Measurements from ENCODE around the gene SLC17A8. TPM values are rescaled to one million over a fixed set of nuclear protein-coding genes. Genes with fewer than 3 reads are reported as not detected.
"Not testable (repeated sequence)": the region's sequence is repeated elsewhere in the genome, so short reads cannot be mapped to it uniquely, and the experiment has no call there.

Gene SLC17A8
- total RNA-seq, 1 experiment from 2014 or later: not detected

DNA sequence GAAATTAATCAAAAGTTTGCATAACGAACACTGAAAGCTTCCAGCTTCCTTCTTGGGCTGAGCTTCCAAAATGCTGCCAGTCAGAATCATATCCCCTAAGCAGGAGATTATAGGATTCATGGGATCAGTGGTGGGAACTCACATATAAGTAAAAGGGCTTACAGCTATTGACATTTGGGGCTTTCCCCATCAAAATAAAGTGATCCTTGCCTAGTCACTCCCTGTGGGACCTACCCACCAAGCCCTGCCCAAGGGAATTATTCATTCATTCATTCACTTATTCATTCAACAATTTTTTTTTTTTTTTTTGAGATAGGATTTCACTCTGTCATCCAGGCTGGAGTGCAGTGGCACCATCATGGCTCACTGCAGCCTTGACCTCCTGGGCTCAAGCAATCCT, 69.3 kb downstream of the SLC17A8 start:
- DNase-seq (ENCODE audit: low spot score): no peak

DNA sequence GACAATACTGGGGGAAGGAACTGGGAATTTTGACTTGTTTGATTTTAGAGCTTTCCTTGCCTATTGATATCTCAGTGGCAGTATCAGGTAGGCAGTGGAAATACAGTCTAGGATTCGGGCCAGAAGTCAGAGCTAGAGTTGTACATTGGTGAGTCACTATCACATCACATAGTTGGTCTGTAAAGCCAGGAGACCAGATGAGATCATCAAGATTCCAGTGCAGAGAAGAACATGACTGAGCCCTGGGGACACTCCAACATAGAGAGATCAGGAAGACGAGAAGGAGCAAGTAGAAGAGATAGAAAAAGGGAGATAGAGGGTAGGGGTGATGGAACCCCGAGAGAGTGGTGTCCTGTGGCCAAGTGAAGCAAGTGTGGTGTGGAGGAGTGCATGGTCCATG, 70.2 kb downstream of the SLC17A8 start:
- DNase-seq (ENCODE audit: low spot score): peak; percentile 23

DNA sequence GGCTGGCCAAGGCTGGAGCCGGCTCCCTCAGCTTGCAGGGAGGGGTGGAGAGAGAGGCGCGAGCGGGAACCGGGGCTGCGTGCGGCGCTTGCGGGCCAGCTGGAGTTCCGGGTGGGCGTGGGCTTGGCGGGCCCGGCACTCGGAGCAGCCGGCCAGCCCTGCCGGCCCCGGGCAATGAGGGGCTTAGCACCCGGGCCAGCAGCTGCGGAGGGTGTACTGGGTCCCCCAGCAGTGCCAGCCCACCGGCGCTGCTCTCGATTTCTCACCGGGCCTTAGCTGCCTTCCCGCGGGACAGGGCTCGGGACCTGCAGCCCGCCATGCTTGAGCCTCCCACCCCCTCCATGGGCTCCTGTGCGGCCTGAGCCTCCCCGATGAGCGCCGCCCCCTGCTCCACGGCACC, 73.4 kb downstream of the SLC17A8 start:
- DNase-seq (ENCODE audit: low spot score): not testable (repeated sequence)

DNA sequence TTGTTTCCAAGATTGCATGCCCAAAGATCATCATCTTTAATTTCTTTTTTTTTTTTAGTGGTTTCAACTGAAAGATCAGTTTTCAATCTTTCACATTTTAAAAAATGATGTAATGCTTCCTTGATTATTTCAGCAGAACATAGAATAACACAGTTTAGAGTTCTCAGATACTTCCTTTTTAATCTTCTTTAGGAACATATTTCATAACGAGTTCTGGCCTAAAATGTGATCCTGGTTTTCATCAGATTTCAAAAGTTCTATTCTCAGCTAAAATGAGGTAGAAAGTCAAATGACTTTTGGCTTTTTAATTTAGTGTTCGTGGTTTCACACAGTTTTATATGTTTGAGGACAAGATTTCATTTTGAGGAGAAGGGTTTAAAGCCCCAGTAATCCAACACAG, 76.8 kb downstream of the SLC17A8 start:
- DNase-seq (ENCODE audit: low spot score): no peak

DNA sequence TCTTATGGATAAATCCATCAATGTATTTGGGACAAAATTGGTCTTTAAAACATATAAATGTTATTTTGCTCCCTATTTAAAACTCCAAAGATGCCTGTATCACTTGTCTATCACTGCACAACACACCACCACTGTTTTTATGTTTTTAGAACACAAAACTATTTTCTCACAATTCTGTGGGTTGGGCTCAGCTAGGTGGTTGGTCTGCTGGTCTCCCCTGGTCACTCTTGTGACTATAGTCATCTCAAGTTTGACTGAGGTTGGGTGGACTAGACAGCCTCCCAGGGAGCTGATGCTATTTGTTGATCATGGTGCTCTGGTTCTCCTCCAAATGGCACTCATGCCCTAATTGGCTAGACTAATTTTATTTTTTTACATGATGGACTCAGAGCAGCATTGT, 77.3 kb downstream of the SLC17A8 start:
- DNase-seq (ENCODE audit: low spot score): no peak

DNA sequence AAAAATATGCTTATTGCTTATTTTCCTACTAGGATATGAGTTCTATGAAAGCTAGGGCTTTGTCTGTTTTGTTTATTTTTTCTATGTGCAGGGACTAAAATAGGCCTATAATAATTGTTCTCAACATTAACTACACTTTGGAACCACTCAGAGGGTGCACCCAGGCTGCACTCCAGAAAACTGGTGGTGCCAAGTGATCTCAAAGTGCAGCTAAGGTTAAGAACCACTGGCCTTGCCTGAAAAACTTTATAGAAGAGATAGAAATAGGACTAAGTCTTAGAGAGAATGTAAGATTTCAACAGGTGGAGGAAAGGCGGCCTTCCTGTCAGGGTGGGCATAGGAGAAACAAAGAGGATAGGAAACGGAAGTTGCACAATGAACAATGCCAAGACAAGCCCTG, 79.1 kb downstream of the SLC17A8 start:
- DNase-seq (ENCODE audit: low spot score): no peak

DNA sequence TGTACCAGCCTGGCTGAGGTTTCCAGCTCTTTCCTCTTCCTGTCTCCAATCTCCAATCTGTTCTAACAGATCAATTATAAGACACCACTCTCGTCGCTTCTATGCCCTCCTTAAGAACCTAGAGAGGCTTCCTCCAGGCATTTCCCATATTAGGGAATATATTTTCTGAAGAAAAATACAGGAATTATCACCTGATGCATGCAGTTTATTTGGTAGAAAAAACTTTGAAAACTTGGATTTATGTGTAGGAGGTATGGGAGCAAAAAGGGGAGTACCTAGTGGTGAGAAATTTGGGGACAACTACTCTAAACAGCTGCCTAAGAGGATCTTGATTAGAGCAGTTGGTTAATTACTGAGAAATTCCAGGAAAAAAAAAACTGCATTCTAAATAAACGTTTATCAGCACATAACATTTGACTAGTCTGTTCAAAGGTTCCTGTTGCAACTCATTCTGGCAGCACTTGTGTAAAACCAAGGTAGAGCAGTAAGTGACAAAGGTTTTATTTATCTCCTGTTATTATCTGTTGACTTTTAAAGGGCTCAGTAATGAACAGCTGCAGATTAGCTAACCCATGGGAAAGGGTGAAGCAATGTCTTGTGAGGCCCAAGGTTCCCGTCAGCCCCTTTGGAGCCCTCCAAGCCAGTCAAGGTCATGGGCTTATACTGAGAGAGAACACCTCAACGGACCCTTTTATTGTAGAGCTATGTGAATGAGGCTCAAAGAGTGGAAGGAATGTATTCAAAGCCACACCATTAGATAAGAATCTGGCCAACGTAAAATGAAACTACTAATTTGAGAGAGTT, 80.4 kb downstream of the SLC17A8 start:
- DNase-seq (ENCODE audit: low spot score): peak; percentile 55

DNA sequence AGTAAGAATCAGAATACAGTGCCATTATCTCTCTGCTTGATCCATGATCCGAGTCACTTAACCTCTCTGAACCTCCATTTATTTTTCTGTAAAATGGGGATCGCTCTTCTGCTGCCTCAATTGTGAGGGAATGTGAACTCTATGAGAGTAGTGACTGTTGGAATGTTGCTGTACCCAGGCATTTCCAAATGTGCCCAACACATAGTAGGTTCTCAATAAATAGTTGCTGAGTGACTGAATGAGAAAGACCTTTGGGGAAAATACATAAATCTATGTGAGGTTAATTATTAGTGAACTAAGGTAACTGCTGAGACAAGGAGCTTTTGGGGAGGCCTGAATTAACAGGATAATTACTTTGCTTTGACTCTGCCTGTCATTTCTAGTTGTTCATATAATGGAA, 82.9 kb downstream of the SLC17A8 start:
- no peak for DNase-seq (ENCODE audit: low spot score)

DNA sequence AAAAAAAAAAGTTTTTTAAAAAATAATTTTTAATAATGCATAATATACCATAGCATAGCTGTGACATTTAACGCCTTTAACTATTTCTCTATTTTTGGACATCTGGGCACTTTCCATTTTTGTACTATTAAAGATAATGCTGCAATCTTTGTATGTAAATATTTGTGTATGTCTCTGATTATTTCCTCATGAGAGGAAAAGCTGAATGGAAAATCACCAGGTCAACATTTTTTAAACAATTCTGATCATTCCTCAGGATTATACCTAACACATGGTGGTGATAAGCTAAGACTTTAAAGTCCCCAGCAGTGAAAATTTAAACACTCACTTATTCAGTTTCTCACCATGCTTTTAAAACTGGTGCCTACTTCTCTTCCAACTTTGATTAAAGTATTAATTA, 85.5 kb downstream of the SLC17A8 start:
- no peak for DNase-seq (ENCODE audit: low spot score)

DNA sequence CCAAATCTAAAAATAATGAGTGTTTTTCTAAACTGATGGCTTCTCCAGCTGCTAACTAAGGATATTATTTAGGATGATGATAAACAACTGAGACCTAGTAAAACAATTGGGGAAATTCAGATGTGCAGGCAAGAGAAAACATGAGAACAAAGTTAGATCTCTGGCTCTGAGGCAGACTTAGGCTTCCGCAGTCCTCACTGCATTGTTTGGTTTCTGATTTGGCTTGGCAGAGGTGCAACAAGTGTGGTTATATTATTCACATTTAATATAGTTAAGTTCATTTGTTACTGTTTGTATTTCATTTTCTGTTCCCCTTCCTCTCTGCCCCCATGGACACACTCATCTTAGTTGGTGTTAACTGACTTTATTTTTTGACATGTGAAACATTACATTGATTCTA, 86.6 kb downstream of the SLC17A8 start:
- DNase-seq (ENCODE audit: low spot score): no peak

DNA sequence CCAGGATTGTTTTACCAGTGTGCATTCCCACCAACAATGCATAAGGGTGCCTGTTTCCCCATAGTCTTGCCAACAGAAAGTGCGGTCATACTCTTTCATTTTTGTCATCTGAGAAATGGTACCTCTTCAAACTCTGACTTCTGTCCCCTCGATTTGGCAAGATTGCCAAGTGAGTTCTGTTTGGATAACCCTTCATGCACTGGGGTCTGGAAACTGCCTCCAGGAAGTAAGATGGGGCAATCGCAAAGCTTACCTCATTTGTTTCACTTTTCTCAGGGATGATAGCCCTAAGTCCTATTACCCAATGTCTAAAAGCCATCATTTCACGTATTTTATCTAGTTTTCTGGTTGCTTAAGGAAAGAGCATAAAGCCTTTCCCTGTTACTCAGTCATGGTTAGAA, 88.2 kb downstream of the SLC17A8 start:
- no peak for DNase-seq (ENCODE audit: low spot score)

DNA sequence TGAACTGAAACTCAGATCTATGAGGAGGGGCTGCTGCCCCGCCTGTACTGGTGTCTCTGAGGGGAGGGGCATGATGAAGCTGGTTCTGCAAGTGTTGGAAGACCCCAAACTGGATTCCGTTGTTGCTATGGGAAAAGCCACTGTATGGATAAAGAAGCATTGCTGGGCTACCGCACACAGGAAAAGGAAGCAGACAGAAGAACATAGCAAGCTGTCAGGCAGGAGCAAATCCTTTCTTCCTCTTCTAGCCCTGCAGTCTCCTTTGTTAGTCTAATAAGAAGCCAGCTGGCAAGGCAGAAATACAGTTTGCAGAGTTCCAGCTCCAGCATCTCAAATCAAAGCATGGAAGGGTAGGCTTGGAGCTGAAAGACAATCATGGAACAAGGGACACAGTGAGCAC, 90.5 kb downstream of the SLC17A8 start:
- no peak for DNase-seq (ENCODE audit: low spot score)

DNA sequence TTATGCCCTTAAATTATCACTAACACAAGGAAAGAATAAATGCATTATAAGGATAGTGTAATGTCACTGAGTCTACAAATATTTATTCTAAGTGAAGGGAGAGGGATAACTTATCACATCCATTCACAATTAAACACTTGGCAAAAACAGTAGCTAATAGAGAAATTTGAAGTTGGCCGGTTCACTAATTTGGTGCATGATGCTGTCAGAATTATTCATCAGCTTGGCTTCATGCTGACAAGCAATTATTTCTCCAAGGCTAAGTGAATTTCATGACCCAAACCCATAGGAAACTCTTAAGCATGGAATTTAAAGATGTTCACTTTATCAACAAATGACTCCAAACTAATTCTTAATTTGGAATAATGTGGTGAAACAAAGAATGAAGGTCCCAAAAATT, 91.8 kb downstream of the SLC17A8 start:
- no peak for DNase-seq (ENCODE audit: low spot score)

DNA sequence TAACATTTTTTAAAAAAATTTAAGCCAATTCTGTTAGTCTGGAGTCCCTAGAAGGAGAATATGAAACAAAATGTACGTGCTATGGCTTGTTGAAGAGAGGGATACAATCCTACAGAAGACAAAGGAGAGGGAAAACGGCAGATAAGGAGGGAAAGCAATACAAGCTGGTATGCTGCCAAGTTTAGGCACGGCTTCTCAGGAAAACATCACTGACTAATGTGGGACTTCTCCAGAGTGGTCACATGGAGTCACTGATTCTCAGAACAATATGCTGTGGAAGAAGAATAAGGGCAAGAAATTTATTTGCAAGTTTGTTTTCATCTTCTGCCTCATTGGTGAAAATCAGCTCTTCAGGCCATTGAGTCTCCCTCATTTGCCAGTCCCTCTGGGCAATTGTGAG, 93.9 kb downstream of the SLC17A8 start:
- no peak for DNase-seq (ENCODE audit: low spot score)

DNA sequence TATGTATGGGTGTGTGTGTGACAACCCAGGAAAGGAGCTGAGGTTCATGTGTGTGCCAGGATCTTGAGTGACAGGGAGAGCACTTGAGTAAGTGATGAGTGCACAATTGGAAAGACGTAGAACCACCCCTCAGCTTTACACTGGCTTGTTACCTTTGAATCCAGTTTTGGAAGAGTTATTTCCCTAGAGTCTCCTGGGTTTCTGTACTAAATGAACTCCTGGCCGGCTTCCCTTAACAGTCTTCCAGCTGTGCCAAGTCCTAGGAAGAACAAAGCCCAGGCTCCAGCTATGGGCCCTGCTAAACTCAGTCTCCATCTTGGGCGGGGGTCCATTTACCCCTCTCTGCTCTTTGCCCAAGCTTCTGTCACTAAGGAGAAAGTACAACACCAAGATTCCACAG, 97.1 kb downstream of the SLC17A8 start:
- DNase-seq (ENCODE audit: low spot score): no peak

DNA sequence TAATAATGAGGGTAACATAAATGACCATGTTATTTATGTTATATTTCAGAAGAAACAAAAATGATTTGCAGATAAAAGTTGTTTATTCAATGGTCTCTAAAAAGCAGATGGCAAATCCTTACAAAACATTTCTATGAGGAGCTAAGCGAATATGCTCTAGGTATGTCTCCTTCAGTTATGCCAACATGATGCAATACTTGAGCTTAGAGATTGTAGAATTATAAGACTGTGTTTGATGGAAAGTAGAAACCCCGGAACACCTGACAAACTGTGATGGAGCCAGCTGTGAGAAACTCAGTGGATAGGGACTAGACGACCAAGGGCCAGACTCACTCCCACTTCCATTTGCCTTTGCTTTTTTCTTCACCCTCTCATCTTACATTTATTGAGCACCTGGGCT, 99.0 kb downstream of the SLC17A8 start:
- DNase-seq (ENCODE audit: low spot score): no peak

DNA sequence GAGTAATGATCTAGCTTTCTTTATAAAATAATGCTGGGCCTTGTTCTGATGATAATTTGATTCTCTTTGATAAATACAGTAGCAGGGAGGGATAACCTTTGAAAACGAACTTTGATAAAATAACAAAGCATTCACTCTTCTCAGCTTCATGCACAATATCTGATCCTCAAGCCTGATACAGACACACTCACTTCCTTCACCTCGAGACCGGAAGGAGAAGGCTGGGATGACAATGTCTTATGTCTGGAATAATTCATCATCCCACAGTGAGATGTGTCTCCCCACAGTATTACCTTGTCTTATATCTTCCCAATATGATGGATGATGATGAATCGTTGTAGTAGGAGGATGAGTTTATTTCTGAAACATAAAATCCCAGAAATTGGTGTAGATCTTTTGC, 101.3 kb downstream of the SLC17A8 start:
- no peak for DNase-seq (ENCODE audit: low spot score)

DNA sequence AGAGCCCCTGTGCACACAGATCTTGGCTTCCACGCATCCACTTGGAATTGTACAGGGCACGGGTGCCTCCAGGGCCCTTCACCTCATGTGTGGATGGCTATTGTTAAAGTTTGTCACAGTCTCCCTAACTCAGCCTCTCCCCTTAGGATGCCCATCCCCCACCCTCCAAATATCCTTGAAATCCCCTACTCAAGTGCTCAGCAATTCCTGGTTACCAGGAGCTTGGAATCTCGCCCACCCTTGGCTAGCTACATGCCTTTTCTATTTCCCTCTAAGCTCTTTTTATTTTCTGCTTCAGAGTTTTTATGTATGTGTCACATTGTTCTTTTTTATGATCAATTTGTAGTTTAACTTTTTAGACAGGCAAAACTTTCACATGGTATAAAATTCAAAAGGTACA, 103.8 kb downstream of the SLC17A8 start:
- no peak for DNase-seq (ENCODE audit: low spot score)

DNA sequence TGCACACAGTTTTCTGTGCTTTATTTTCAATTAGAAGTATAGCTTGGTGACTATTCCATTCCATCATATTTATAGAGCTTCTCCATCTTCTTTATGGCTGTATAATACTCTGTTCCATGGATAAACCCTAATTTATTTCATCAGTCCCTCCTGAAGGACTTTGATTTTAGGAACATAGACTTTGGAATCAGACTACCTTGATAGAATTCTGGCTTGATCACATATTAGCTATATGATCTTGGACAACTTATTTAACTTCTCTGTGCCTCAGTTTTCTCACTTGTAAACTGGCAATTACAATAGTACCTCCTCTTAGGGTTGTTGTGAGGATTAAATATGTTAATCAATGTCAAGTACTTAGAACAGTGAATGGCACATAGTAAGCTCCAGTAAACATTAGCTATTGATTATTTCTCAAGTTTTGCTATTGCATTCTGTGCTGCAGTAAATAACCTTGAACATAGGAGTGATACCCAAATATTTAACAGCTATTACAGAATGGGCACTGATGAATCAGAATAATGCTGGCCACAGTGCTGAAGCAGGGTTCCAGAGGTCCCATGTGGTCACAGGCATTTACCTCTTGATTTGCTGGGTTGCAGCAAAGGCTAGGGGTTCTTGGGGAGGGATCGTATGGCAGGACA, 104.6 kb downstream of the SLC17A8 start:
- DNase-seq (ENCODE audit: low spot score): no peak

DNA sequence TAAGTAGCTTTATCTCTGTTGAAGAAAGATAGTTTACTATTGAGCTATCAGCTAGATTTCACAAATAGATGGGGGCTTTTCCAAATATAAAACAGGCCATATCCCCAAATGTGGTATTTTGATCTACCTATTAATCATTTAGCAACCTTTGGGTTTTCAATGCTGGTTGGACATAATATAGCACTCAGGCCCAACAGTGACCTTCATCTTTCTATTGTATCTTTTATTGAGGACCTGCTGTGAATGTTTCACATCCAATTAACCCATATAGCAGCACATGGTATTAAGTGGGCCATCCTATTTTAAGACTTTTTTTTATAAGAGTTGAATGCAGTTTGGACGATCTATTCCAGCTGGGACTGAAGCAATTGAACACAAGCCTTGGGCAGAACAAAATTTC, 106.8 kb downstream of the SLC17A8 start:
- DNase-seq (ENCODE audit: low spot score): no peak

DNA sequence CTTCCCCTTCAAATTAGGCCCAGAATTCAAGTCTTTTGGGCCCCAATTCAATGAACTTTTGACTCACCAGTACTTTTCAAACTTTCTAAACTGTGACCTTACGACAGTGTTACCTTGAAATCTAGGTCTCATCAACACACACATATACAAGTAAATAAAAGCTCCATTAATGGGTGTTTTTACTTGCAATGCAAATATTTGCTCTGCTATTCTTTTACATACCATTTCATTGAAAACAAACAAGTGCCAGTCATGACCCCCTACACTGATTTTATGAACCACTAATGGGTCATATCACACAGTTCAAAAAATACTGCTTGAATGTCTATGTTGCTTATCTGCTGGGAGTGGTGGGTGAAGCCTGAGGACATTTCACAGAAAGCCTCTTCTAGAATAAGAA, 107.7 kb downstream of the SLC17A8 start:
- DNase-seq (ENCODE audit: low spot score): no peak

DNA sequence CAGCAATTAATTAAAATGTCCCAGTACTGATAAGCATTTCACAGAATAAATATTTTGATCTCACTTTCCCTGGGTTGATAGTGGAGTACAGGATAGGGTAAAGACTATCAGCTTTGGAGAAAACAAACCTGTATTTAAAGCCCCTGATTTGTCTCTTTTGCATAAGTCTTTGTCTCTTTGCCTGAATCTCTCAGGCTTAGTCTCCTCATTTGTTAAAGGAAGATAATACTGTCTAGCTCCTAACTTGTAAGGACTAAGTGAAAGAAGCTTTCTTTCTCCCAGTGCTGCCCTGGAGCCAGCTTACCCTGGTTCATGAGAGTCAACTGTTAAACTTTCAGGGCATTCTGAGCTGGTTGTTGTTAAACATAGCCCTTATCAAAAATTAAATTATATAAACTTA, 111.3 kb downstream of the SLC17A8 start:
- no peak for DNase-seq (ENCODE audit: low spot score)
